GM13976 (cell line): ENCODE measurements around the gene CLTA.

Source experiments
- DNase-seq: peaks from one replicate; pipeline ENCODE4 v3.0.0; 2012; ENCODE audit warnings: low spot score
- in situ Hi-C: fragments of 300-500 bp; cut with MboI; formaldehyde crosslinking; loops from one replicate; pipeline ENCODE4 v1.12.0; 2022; ENCODE audit warnings: low sequenced_read_pairs, mixed read lengths, inconsistent platforms; ENCODE audit not compliant: unreplicated experiment
- TF ChIP-seq, protein P1 (sequence below): IDR thresholded peaks from 2 replicates; pipeline ENCODE4 v1.5.1; 2012; ENCODE audit warnings: borderline replicate concordance, mild to moderate bottlenecking; ENCODE audit not compliant: insufficient read depth; ENCODE audit errors: extremely low read depth, missing control alignments, control extremely low read depth

Gene CLTA

DNA sequence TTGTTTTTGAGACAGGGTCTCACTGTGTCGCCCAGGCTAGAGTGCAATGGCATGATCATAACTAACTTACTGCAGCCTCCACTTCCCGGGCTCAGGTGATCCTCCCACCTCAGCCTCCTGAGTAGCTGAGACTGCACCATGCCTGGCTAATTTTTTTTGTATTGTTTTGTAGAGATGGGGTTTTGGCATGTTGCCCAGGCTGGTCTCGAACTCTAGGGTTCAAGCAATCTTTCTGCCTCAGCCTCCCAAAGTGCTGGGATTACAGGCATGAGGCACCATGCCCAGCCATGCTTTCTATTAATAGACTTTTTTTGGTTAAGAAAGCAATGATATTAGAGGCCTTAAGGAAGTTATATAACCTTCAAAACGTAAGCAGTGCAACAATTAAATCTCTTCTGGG is 23.3 kb downstream of the CLTA start:
- no peak for DNase-seq
- TF ChIP-seq, protein P1, sequence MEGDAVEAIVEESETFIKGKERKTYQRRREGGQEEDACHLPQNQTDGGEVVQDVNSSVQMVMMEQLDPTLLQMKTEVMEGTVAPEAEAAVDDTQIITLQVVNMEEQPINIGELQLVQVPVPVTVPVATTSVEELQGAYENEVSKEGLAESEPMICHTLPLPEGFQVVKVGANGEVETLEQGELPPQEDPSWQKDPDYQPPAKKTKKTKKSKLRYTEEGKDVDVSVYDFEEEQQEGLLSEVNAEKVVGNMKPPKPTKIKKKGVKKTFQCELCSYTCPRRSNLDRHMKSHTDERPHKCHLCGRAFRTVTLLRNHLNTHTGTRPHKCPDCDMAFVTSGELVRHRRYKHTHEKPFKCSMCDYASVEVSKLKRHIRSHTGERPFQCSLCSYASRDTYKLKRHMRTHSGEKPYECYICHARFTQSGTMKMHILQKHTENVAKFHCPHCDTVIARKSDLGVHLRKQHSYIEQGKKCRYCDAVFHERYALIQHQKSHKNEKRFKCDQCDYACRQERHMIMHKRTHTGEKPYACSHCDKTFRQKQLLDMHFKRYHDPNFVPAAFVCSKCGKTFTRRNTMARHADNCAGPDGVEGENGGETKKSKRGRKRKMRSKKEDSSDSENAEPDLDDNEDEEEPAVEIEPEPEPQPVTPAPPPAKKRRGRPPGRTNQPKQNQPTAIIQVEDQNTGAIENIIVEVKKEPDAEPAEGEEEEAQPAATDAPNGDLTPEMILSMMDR: no peak
- in situ Hi-C loops: no loop called here

DNA sequence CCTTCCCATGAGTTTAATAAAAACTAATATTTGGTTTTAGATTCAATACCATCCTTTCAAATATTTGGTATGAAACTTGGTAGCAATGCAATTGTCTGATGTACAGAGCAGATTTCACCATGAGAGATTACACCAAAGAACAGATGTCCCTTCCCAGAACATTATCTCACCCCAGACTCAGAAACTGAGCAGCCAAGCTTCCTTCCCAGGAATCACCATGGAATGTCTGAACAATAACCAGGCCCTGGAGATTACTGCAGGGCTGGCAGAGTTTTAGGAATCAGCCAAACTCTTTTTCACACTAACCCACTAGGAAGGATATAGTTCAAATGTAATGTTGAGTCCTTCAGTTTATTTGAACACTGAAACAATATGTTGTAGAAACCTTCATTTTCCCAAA is 23.9 kb downstream of the CLTA start:
- DNase-seq: no peak
- TF ChIP-seq, protein P1: no peak
- in situ Hi-C loops: no loop called here

DNA sequence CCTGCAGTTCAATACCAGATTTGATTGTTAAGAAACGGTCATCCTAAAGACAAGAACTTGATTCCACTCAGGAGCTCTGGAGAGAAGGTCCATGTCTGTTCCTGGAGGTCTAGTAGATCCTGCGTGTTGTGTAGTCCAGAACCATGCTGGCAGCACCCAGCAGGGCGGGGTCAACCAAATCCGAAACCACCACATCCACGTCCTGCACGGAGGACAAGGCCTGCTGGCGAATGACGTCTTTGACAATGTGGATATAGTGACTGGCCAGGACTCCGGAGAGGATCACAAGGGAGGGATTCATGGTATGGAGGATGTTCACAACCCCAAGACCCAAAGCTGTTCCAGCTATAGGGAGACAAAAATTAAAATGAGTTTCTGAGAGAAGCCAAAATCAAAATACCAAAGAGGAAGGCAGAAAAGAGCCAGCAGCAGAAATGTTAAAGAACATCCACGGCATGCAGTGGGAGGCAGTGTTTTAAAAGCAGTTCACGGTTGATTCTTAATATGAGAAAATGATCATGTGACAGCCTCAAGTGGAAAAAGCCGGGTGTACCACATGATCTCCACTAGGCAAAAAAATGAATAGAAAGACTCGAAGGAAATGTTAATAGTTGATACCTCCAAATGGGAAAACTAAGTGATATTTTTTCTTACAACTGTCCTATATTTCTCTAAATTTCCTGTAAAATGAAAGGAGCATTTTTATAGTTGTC is 26.7 kb downstream of the CLTA start:
- TF ChIP-seq, protein P1: no peak
- DNase-seq: no peak
- in situ Hi-C loops: no loop called here

DNA sequence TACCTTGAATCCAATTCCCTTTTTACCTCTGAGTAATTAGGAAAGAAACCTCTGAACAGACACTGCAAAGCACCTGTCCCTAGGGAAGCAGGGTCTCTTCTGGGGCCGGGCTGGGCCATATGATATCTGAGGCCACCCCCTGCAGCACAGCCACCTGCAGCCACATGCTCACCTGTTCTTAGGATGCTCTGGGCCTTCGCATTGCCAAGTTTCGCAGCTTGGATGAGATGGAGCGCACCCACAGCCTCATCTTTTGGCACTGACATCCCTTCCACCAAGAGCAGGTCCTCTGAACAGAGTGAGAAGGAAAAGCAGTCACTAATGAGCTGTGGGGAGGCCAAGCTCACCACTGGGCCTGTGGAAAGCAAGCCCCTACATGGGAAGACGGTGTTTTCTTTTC is 27.3 kb downstream of the CLTA start:
- no peak for DNase-seq
- TF ChIP-seq, protein P1: no peak
- in situ Hi-C loops: no loop called here

DNA sequence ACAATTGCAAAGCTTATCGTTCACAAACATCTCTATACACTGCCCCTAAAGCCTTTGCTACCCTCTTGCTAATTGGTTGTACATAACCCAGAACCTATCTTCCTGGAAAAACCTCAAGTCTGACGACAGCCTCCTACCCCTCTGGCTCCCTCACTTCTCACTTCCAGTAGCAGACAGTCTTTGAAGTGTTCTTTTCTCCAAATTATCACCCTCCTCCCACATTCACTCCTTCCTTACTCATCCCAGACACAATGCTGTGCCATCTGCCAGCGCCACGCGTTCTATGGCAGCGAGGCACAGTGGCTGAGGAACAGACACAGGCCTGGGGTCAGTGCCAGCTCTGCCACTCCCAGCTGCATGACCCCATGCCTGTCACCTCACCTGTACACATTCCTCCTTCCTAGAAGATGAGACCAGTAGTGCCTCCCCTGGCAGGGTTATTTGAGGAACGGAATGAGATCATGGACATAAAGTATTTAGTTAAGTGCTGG is 27.7 kb downstream of the CLTA start:
- in situ Hi-C loops: no loop called here
- no peak for DNase-seq
- TF ChIP-seq, protein P1: no peak

DNA sequence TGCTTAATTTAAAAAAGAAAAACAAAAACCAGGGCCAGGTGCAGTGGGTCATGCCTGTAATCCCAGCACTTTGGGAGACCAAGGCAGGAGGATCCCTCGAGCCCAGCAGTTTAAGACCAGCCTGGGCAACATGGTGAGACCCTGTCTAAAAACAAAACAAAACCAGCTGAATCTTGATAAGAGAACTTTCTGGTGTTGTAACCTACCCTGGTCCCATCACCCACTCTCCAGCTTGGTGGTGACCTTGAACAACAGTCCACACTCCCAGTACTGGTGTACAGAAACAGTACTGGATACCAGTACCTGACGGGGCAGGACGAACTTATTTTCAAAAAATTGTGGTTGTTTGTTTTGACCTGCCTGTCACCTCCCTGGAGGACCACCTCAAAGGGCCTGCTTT is 30.9 kb downstream of the CLTA start:
- no peak for DNase-seq
- in situ Hi-C loops: no loop called here
- TF ChIP-seq, protein P1: no peak
